Loucy (cell line): ENCODE measurements around the gene KCNT2.

Experiments
- H2AFZ ChIP-seq: fragments of 200-600 bp; sonication (generic); 2 replicates; pipeline ENCODE4 v1.6.0; 2016; ENCODE audit warnings: antibody characterized with exemption, mild to moderate bottlenecking, low read length, moderate library complexity
- H3F3A ChIP-seq: fragments of 200-600 bp; 2 replicates; pipeline ENCODE4 v1.6.0; 2016; ENCODE audit warnings: antibody characterized with exemption, low read depth, mild to moderate bottlenecking
- H3K27me3 ChIP-seq: fragments of 200-600 bp; sonication (generic); 2 replicates; pipeline ENCODE4 v1.6.1; 2014; ENCODE audit warnings: low read length, mild to moderate bottlenecking; ENCODE audit not compliant: insufficient read depth, poor library complexity, severe bottlenecking
- H3K36me3 ChIP-seq: fragments of 200-600 bp; sonication (generic); 2 replicates; pipeline ENCODE4 v1.6.1; 2016; ENCODE audit warnings: low read length; ENCODE audit not compliant: insufficient read depth
- H3K4me1 ChIP-seq: fragments of 200-600 bp; sonication (generic); 2 replicates; pipeline ENCODE4 v1.5.1; 2014; ENCODE audit warnings: low read length, mild to moderate bottlenecking; ENCODE audit not compliant: insufficient read depth, poor library complexity, severe bottlenecking
- H3K4me2 ChIP-seq: fragments of 200-600 bp; sonication (generic); 2 replicates; pipeline ENCODE4 v1.6.0; 2014; ENCODE audit warnings: antibody characterized with exemption, low read length, low read depth, mild to moderate bottlenecking; ENCODE audit not compliant: poor library complexity, severe bottlenecking
- H3K4me3 ChIP-seq: fragments of 200-600 bp; sonication (generic); 2 replicates; pipeline ENCODE4 v1.5.1; 2014; ENCODE audit warnings: low read length, mild to moderate bottlenecking, mixed read lengths; ENCODE audit not compliant: poor library complexity, severe bottlenecking
- H3K79me2 ChIP-seq: fragments of 200-600 bp; sonication (generic); 2 replicates; pipeline ENCODE4 v1.6.1; 2014; ENCODE audit warnings: low read length; ENCODE audit not compliant: insufficient read depth
- H3K9ac ChIP-seq: fragments of 200-600 bp; sonication (generic); 2 replicates; pipeline ENCODE4 v1.6.0; 2014; ENCODE audit warnings: mild to moderate bottlenecking, low read depth, low read length, moderate library complexity; ENCODE audit not compliant: poor library complexity, severe bottlenecking
- H3K9me2 ChIP-seq: fragments of 200-600 bp; sonication (generic); replicated peaks from 2 replicates; pipeline ENCODE4 v1.6.1; 2016; ENCODE audit warnings: low read depth, low read length, mixed read lengths
- H3K9me3 ChIP-seq: fragments of 200-600 bp; sonication (generic); 2 replicates; pipeline ENCODE4 v1.6.1; 2014; ENCODE audit warnings: mild to moderate bottlenecking, antibody characterized with exemption, low read length, low read depth; ENCODE audit not compliant: insufficient read depth
- H4K20me1 ChIP-seq: fragments of 200-600 bp; sonication (generic); 2 replicates; pipeline ENCODE4 v1.6.0; 2014; ENCODE audit warnings: antibody characterized with exemption, low read length, mild to moderate bottlenecking; ENCODE audit not compliant: insufficient read depth, poor library complexity, severe bottlenecking
- EZH2phosphoT487 ChIP-seq: fragments of 200-600 bp; IDR thresholded peaks from 2 replicates; pipeline ENCODE4 v1.6.1; 2018; ENCODE audit warnings: antibody characterized with exemption, mild to moderate bottlenecking, moderate library complexity, borderline replicate concordance
- TF ChIP-seq, protein P1 (sequence below): fragments of 200-600 bp; sonication (generic); conservative IDR thresholded peaks from 2 replicates; pipeline ENCODE4 v1.5.1; 2014; ENCODE audit warnings: mild to moderate bottlenecking, antibody characterized with exemption, low read length

Gene KCNT2

DNA sequence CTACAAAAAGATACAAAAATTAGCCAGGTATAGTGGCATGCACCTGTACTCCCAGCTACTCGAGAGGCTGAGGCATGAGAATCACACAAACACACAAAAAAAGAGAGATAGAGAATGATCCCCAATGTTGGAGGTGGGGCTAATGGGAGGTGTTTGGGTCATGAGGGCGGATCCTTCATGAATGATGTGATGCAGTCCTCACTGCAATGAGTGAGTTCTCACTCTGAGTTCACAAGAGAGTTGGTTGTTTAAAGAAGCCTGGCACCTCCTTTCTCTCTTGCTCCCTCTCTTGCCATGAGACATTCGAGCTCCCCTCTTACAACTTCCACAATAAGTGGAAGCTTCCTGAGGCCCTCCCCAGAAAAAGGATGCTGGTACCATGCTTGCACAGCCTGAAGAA lies 17.3 kb downstream of the KCNT2 start:
- no peak for TF ChIP-seq EZH2phosphoT487
- TF ChIP-seq, protein P1, sequence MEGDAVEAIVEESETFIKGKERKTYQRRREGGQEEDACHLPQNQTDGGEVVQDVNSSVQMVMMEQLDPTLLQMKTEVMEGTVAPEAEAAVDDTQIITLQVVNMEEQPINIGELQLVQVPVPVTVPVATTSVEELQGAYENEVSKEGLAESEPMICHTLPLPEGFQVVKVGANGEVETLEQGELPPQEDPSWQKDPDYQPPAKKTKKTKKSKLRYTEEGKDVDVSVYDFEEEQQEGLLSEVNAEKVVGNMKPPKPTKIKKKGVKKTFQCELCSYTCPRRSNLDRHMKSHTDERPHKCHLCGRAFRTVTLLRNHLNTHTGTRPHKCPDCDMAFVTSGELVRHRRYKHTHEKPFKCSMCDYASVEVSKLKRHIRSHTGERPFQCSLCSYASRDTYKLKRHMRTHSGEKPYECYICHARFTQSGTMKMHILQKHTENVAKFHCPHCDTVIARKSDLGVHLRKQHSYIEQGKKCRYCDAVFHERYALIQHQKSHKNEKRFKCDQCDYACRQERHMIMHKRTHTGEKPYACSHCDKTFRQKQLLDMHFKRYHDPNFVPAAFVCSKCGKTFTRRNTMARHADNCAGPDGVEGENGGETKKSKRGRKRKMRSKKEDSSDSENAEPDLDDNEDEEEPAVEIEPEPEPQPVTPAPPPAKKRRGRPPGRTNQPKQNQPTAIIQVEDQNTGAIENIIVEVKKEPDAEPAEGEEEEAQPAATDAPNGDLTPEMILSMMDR: no peak
- H3K79me2 ChIP-seq: no peaks in the 10 kb centered on the region
- no peaks in the 10 kb centered on the region for H3K4me1 ChIP-seq
- no peaks in the 10 kb centered on the region for H3K9me2 ChIP-seq
- no peaks in the 10 kb centered on the region for H3K27me3 ChIP-seq
- no peaks in the 10 kb centered on the region for H3F3A ChIP-seq
- H3K4me2 ChIP-seq: no peak overlapping the region
- no peaks in the 10 kb centered on the region for H4K20me1 ChIP-seq
- H2AFZ ChIP-seq: no peak overlapping the region
- no peaks in the 10 kb centered on the region for H3K9me3 ChIP-seq
- no peak overlapping the region for H3K9ac ChIP-seq
- no peak overlapping the region for H3K4me3 ChIP-seq
- H3K36me3 ChIP-seq: no peaks in the 10 kb centered on the region

- no peaks in the 10 kb centered on the region for H3F3A ChIP-seq
- TF ChIP-seq, protein P1: no peak
- TF ChIP-seq EZH2phosphoT487: no peak
- no peaks in the 10 kb centered on the region for H4K20me1 ChIP-seq
- no peaks in the 10 kb centered on the region for H3K36me3 ChIP-seq
- H3K79me2 ChIP-seq: no peaks in the 10 kb centered on the region
- H3K9me2 ChIP-seq: no peaks in the 10 kb centered on the region
- H3K4me1 ChIP-seq: no peaks in the 10 kb centered on the region
- H3K9me3 ChIP-seq: no peaks in the 10 kb centered on the region
- H2AFZ ChIP-seq: no peak overlapping the region
- no peak overlapping the region for H3K9ac ChIP-seq
- H3K4me2 ChIP-seq: no peak overlapping the region
- no peaks in the 10 kb centered on the region for H3K27me3 ChIP-seq
- H3K4me3 ChIP-seq: no peak overlapping the region
Measured at GRCh38 chr1:196590012-196590708, 18.1 kb downstream of the KCNT2 start.

DNA sequence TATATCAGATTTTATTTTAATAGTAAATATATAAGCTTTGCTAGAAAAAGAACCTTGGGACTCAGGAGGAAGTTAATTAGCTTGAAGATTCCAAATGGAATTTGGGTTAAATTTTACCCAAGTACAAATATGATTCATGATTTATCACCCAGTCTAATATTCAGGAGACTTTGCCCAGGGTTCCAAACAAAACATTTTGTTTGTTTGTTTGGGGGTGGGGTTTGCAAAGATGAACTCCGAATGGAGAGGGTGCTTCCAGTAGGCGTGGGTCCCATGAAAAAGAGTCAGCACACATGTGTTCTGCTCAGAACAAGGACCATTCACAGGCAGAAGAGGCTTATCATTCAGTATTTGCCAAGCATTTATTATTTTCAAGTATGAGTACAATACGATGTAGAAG lies 23.5 kb downstream of the KCNT2 start:
- Histone ChIP-seq H3K4me1 (no peaks in the 10 kb centered on the region), H3K79me2 (no peaks in the 10 kb centered on the region), H4K20me1 (no peaks in the 10 kb centered on the region), H3K9me2 (no peaks in the 10 kb centered on the region), H3K9ac (no peak overlapping the region), H2AFZ (no peak overlapping the region), H3K4me2 (no peak overlapping the region), H3F3A (no peaks in the 10 kb centered on the region), H3K36me3 (no peaks in the 10 kb centered on the region), H3K9me3 (no peaks in the 10 kb centered on the region), H3K27me3 (no peaks in the 10 kb centered on the region), H3K4me3 (no peak overlapping the region)
- no peak for TF ChIP-seq EZH2phosphoT487
- TF ChIP-seq, protein P1: no peak
